CD14-positive monocyte (primary cell): ENCODE data around the gene LHPP. TPM values are rescaled to one million over a fixed set of nuclear protein-coding genes. Genes with fewer than 3 reads are reported as not detected.

Experiments
- DNase-seq, 3 donors: peaks; one replicate each; pipeline ENCODE4 v3.0.0-alpha.2; 2011 to 2022
- H2AFZ ChIP-seq: 2 replicates; pipeline ENCODE4 v1.6.0; 2012; ENCODE audit warnings: mild to moderate bottlenecking, low read depth, low read length, inconsistent platforms; ENCODE audit not compliant: insufficient read depth, poor library complexity, severe bottlenecking
- H3K27ac ChIP-seq, 2 donors: 1 replicate in 1 of 2; 2 replicates in 1 of 2; pipeline ENCODE4 v1.5.1; 2012 to 2013; ENCODE audit warnings: low read length in 2 of 2, control low read depth in 1 of 2, inconsistent platforms in 1 of 2, low read depth in 1 of 2, mild to moderate bottlenecking in 1 of 2
- H3K27me3 ChIP-seq, 2 donors: one replicate each; pipeline versions ENCODE4 v1.6.0 to v1.6.1; 2011 to 2013; ENCODE audit warnings: low read length in 2 of 2; ENCODE audit not compliant: control insufficient read depth in 2 of 2, insufficient read depth in 2 of 2
- H3K36me3 ChIP-seq, 2 donors: replicated peaks in 1 of 2; 1 replicate in 1 of 2; 2 replicates in 1 of 2; pipeline versions ENCODE4 v1.5.1 to v1.6.1; 2012 to 2013; ENCODE audit warnings: low read length in 2 of 2, control low read depth in 1 of 2, inconsistent platforms in 1 of 2, mild to moderate bottlenecking in 1 of 2; ENCODE audit not compliant: insufficient read depth in 2 of 2, control insufficient read depth in 1 of 2
- H3K4me1 ChIP-seq, 2 donors: 1 replicate in 1 of 2; 2 replicates in 1 of 2; pipeline versions ENCODE4 v1.5.1 to v1.6.1; 2012 to 2013; ENCODE audit warnings: low read length in 2 of 2, control low read depth in 1 of 2, inconsistent platforms in 1 of 2, mild to moderate bottlenecking in 1 of 2, moderate library complexity in 1 of 2; ENCODE audit not compliant: insufficient read depth in 2 of 2, control insufficient read depth in 1 of 2
- H3K4me2 ChIP-seq: replicated peaks from 2 replicates; pipeline ENCODE3; 2012; ENCODE audit warnings: low read length, moderate library complexity, mild to moderate bottlenecking; ENCODE audit not compliant: poor library complexity, severe bottlenecking; ENCODE audit errors: extremely low read depth
- H3K4me3 ChIP-seq, 3 experiments: fragments of 200-600 bp in 1 of 3; sonication (generic) in 1 of 3; replicated peaks in 1 of 3; 1 replicate in 2 of 3; 2 replicates in 1 of 3; pipeline ENCODE4 v1.5.1; 2011 to 2013; ENCODE audit warnings: low read length in 3 of 3, mild to moderate bottlenecking in 3 of 3, control low read depth in 2 of 3, low read depth in 2 of 3, inconsistent platforms in 1 of 3, moderate library complexity in 1 of 3
- H3K79me2 ChIP-seq: 2 replicates; pipeline ENCODE4 v1.6.0; 2012; ENCODE audit warnings: mild to moderate bottlenecking, control low read depth, inconsistent platforms, low read length, moderate library complexity; ENCODE audit not compliant: insufficient read depth
- H3K9ac ChIP-seq: 2 replicates; pipeline ENCODE4 v1.6.0; 2017; ENCODE audit warnings: low read length, mild to moderate bottlenecking; ENCODE audit not compliant: insufficient read depth, poor library complexity, severe bottlenecking
- H3K9me3 ChIP-seq, 2 donors: replicated peaks in 1 of 2; 1 replicate in 1 of 2; 2 replicates in 1 of 2; pipeline versions ENCODE4 v1.5.1 to v1.6.1; 2012 to 2013; ENCODE audit warnings: low read length in 2 of 2, control low read depth in 1 of 2; ENCODE audit not compliant: control insufficient read depth in 1 of 2, insufficient read depth in 1 of 2
- H4K20me1 ChIP-seq: 2 replicates; pipeline ENCODE4 v1.6.0; 2012; ENCODE audit warnings: mild to moderate bottlenecking, low read length, control low read depth, moderate library complexity; ENCODE audit not compliant: insufficient read depth
- H3K27ac Mint-ChIP-seq, 7 donors: one replicate each; pipeline ENCODE4 v1.8.0; 2020; ENCODE audit warnings: mild to moderate bottlenecking in 7 of 7, mixed read lengths in 7 of 7, moderate library complexity in 6 of 7, inconsistent platforms in 2 of 7
- H3K27me3 Mint-ChIP-seq, 3 donors: one replicate each; pipeline ENCODE4 v1.8.0; 2021 to 2022; ENCODE audit warnings: low read depth in 3 of 3, mild to moderate bottlenecking in 3 of 3, mixed read lengths in 3 of 3, moderate library complexity in 3 of 3, inconsistent platforms in 1 of 3
- H3K36me3 Mint-ChIP-seq, 2 donors: one replicate each; pipeline ENCODE4 v1.8.0; 2020; ENCODE audit warnings: mixed read lengths in 2 of 2, inconsistent platforms in 1 of 2, mild to moderate bottlenecking in 1 of 2
- H3K4me1 Mint-ChIP-seq: one replicate; pipeline ENCODE4 v1.8.0; 2020; ENCODE audit warnings: mild to moderate bottlenecking, mixed read lengths
- H3K4me3 Mint-ChIP-seq, 2 donors: one replicate each; pipeline ENCODE4 v1.8.0; 2020; ENCODE audit warnings: mild to moderate bottlenecking in 2 of 2, mixed read lengths in 2 of 2, moderate library complexity in 1 of 2
- H3K9me3 Mint-ChIP-seq, 7 donors: one replicate each; pipeline ENCODE4 v1.8.0; 2020 to 2022; ENCODE audit warnings: mixed read lengths in 7 of 7, mild to moderate bottlenecking in 6 of 7, moderate library complexity in 6 of 7, inconsistent platforms in 2 of 7
- WGBS: methylation state at CpG from one replicate; pipeline ENCODE4 v1.1.5; 2013; ENCODE audit warnings: missing lambda C conversion rate; ENCODE audit not compliant: insufficient coverage; 5-methylcytosine and 5-hydroxymethylcytosine counted together
- intact Hi-C, 2 donors: fragments of 100-400 bp; cut with micrococcal nuclease; formaldehyde crosslinking; loops; one replicate each; pipeline versions ENCODE4 v1.15.0 to v1.15.1; 2023
- polyA plus RNA-seq, 3 donors: library from polyadenylated mRNA; depleted of rRNA in 1 of 3; unstranded in 2 of 3; stranded (reverse) in 1 of 3; fragments of 300-500 nt in 2 of 3; fragments of >200 nt in 1 of 3; fragmentation: Illumina TruSeq in 2 of 3; gene quantifications; 1 replicate in 2 of 3; 2 replicates in 1 of 3; pipeline ENCODE4 v1.2.3, GENCODE V29; 2012 to 2021
- TF ChIP-seq, protein P1 (sequence below): fragments of 200-600 bp; IDR thresholded peaks from one replicate; pipeline ENCODE4 v1.8.0; 2022; ENCODE audit warnings: antibody characterized with exemption, mild to moderate bottlenecking

The LHPP gene
- polyA plus RNA-seq, 3 donors = 15.2 to 20.6 (median 19.5) TPM

DNA sequence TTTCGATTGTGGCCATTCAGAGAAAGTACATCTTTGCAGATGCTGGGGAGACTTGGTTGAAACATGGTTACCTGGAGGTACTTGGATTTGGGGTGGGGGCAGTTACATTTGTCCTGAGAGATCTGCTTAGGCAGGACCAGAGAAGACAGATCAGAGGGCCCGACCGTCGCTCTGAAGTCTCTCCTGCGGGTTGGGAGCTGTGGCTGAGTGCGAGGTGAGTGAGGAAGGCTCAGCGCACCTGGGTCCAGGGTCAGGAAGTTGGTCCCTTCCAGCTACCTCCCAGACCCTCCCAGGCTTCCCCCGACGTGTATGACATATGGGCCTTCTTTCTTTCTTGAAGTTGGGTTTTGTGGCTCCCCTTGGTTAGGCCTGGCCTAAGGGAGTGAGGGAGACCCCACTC, 56.3 kb downstream of the LHPP start:
- Mint-ChIP-seq H3K27ac (no peak overlapping the region), H3K4me3 (no peak overlapping the region)
- intact Hi-C loops = no loop called here

DNA sequence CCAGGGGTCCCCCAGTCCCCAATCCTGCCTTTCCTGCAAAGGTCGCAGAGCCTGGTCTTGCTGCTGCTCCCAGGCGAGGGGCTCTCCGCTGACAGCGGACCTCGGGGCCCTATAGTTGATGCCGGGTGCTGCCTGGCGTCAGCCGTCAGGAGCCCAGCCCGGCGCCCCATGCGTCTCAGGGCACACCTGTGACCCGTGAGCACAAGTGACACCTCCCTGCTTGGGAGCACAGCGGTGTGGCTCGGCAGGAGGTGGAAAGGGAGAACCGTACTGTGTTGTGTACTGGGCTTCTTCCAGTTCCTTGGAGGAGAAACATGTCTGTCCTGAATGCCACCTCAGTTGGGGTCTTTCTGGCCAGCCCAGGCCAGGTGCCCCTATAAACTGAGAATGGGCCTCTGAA, 56.7 kb downstream of the LHPP start:
- Histone ChIP-seq H3K79me2 (no peaks in the 10 kb centered on the region), H3K27me3 (no peaks in the 10 kb centered on the region), H2AFZ (no peak overlapping the region), H3K9me3 (no peaks in the 10 kb centered on the region), H3K9ac (no peak overlapping the region), H3K4me3 (no peak overlapping the region), H3K27ac (no peak overlapping the region), H4K20me1 (no peaks in the 10 kb centered on the region), H3K36me3 (no peaks in the 10 kb centered on the region), H3K4me1 (peaks cover 30 to 31% of the 10 kb centered on the region in 2 donors), H3K4me2 (no peak overlapping the region)
- no peak for DNase-seq
- intact Hi-C loops = no loop called here
- no peak overlapping the region for H3K4me3 Mint-ChIP-seq
- no peak overlapping the region for H3K27ac Mint-ChIP-seq
- H3K36me3 Mint-ChIP-seq = peaks cover 8 to 9% of the 10 kb centered on the region in 2 donors
- 97% methylated on average over 15 of the region's 15 CpGs for WGBS
- peaks cover 0 to 3% (median 1%) of the 10 kb centered on the region in 3 donors for H3K27me3 Mint-ChIP-seq
- H3K4me1 Mint-ChIP-seq = peaks cover 30% of the 10 kb centered on the region
- TF ChIP-seq, protein P1, sequence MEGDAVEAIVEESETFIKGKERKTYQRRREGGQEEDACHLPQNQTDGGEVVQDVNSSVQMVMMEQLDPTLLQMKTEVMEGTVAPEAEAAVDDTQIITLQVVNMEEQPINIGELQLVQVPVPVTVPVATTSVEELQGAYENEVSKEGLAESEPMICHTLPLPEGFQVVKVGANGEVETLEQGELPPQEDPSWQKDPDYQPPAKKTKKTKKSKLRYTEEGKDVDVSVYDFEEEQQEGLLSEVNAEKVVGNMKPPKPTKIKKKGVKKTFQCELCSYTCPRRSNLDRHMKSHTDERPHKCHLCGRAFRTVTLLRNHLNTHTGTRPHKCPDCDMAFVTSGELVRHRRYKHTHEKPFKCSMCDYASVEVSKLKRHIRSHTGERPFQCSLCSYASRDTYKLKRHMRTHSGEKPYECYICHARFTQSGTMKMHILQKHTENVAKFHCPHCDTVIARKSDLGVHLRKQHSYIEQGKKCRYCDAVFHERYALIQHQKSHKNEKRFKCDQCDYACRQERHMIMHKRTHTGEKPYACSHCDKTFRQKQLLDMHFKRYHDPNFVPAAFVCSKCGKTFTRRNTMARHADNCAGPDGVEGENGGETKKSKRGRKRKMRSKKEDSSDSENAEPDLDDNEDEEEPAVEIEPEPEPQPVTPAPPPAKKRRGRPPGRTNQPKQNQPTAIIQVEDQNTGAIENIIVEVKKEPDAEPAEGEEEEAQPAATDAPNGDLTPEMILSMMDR = no peak
- H3K9me3 Mint-ChIP-seq = no peaks in the 10 kb centered on the region

More for the DNA sequence above, 56.3 kb downstream of the LHPP start:
- H3K4me1 ChIP-seq = peaks cover 25 to 27% of the 10 kb centered on the region in 2 donors
- 100% methylated on average over 4 of the region's 9 CpGs for WGBS
- H3K79me2 ChIP-seq = no peaks in the 10 kb centered on the region
- no peak overlapping the region for H3K4me2 ChIP-seq
- no peak overlapping the region for H3K27ac ChIP-seq
- H2AFZ ChIP-seq = no peak overlapping the region
- no peaks in the 10 kb centered on the region for H3K27me3 ChIP-seq
- Mint-ChIP-seq H3K9me3 (no peaks in the 10 kb centered on the region), H3K36me3 (peaks cover 8 to 9% of the 10 kb centered on the region in 2 donors), H3K27me3 (peaks cover 1 to 4% (median 2%) of the 10 kb centered on the region in 3 donors), H3K4me1 (peaks cover 25% of the 10 kb centered on the region)
- no peaks in the 10 kb centered on the region for H3K9me3 ChIP-seq
- no peaks in the 10 kb centered on the region for H3K36me3 ChIP-seq
- DNase-seq = no peak
- TF ChIP-seq, protein P1 = no peak
- H3K9ac ChIP-seq = no peak overlapping the region
- H3K4me3 ChIP-seq = no peak overlapping the region
- H4K20me1 ChIP-seq = no peaks in the 10 kb centered on the region
